Upper lobe of right lung (tissue), 1 donor: ENCODE data around the gene ARL6IP1. TPM values are rescaled to one million over a fixed set of nuclear protein-coding genes. Genes with fewer than 3 reads are reported as not detected.

Source experiments
- ATAC-seq: fragments of 200-7000 bp; cut with Tn5 transposase; one replicate; pipeline ENCODE4 v1.9.1; 2020; ENCODE audit warnings: mild to moderate bottlenecking, moderate library complexity
- DNase-seq: peaks from one replicate; pipeline ENCODE4 v3.0.0-alpha.2; 2020
- H3K27ac ChIP-seq: fragments of 200-600 bp; one replicate; pipeline ENCODE4 v1.8.0; 2022
- H3K27me3 ChIP-seq: fragments of 200-600 bp; one replicate; pipeline ENCODE4 v1.8.0; 2022; ENCODE audit warnings: mild to moderate bottlenecking
- H3K36me3 ChIP-seq: fragments of 200-600 bp; one replicate; pipeline ENCODE4 v1.8.0; 2022
- H3K4me1 ChIP-seq: fragments of 200-600 bp; one replicate; pipeline ENCODE4 v1.8.0; 2022
- H3K4me3 ChIP-seq: fragments of 200-600 bp; one replicate; pipeline ENCODE4 v1.8.0; 2022; ENCODE audit warnings: mild to moderate bottlenecking
- H3K9me3 ChIP-seq: fragments of 200-600 bp; one replicate; pipeline ENCODE4 v1.8.0; 2022
- intact Hi-C: fragments of 100-400 bp; cut with DNase I; formaldehyde crosslinking; loops from one replicate; pipeline ENCODE4 v1.11.0; 2022
- long read RNA-seq: library from polyadenylated mRNA; unstranded; transcript quantifications from one replicate; pipeline ENCODE4 v2.0.0, GENCODE V29; 2021
- total RNA-seq: library from RNA; stranded (reverse); fragmentation: NEBNext Ultra II Directional; extraction: Animal tissue kit (Norgen Biotek cat#: 25700); gene quantifications from one replicate; pipeline ENCODE4 v1.2.1, GENCODE V29; 2021
- TF ChIP-seq, protein P1 (sequence below): fragments of 200-600 bp; IDR thresholded peaks from one replicate; pipeline ENCODE4 v1.8.0; 2022; ENCODE audit warnings: antibody characterized with exemption
- donor health status: DM: no; HTN: yes; CAD: no; lungs with severe emphysema.

The ARL6IP1 gene
- total RNA-seq = 110 TPM
- long read RNA-seq, transcript ARL6IP1-201 (6 exons, 2,409 nt) = major isoform, 394 of 412 reads
- long read RNA-seq, partial matches to known transcripts = 15 of 412 reads
- long read RNA-seq, other reads (novel, unspliced or antisense) = 2 of 412 reads

DNA sequence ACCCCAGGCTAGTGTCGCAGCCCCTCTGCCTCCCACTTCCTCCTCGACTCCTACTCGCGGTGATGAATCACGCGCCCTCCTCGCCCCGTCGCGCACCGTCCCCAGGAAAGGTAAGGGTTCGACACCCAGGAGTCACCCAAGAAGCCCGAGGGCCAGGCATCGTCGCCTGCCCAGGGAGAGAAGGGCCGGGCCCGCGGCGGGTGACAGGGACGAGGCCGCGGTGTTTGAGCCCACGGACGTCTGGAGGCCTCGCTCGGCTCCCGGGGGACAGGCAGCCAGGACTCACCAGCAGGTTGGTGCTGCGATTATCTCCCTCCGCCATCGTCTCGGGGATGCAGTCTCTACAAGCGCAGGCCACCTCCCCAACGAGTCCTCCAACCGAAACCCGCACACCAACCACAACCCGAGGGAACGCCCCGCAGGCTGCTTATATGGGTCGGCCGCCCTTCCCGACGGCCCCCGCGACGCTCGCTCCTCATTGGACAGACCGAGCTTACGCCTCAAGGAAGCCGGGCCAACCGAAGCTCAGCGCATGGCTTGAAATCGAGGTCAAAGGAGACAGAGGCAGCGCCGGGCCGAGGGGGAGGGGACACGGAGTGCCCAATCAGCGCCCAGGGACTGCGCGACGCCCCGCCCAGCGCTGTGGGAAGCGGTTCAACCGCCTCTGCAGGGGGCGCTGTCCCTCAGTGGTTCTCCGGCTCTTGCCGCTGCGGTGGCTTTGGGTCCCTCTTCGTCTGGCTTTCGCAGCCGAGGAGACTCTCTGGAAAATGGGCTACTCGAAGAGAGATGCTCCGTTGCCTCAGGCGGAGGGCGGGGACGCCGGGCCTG, at the start of gene ARL6IP1:
TSS of gene ARL6IP1 (minus strand) at position 405 of the 828 bp plus-strand sequence. CDS start at position 322, 83 bp downstream.
- no peaks in the 10 kb centered on the region for H3K27me3 ChIP-seq
- H3K9me3 ChIP-seq = no peaks in the 10 kb centered on the region
- DNase-seq (peak; percentile 99), ATAC-seq (peak; percentile 99)
- H3K4me3 ChIP-seq = peak within 1 kb of the TSS; percentile 95
- H3K36me3 ChIP-seq = peaks cover 15% of the 10 kb centered on the region
- intact Hi-C loops = no loop called here
- H3K27ac ChIP-seq = peak within 1 kb of the TSS; percentile 93
- TF ChIP-seq, protein P1, sequence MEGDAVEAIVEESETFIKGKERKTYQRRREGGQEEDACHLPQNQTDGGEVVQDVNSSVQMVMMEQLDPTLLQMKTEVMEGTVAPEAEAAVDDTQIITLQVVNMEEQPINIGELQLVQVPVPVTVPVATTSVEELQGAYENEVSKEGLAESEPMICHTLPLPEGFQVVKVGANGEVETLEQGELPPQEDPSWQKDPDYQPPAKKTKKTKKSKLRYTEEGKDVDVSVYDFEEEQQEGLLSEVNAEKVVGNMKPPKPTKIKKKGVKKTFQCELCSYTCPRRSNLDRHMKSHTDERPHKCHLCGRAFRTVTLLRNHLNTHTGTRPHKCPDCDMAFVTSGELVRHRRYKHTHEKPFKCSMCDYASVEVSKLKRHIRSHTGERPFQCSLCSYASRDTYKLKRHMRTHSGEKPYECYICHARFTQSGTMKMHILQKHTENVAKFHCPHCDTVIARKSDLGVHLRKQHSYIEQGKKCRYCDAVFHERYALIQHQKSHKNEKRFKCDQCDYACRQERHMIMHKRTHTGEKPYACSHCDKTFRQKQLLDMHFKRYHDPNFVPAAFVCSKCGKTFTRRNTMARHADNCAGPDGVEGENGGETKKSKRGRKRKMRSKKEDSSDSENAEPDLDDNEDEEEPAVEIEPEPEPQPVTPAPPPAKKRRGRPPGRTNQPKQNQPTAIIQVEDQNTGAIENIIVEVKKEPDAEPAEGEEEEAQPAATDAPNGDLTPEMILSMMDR = peak; percentile 95
- peaks cover 39% of the 10 kb centered on the region for H3K4me1 ChIP-seq

DNA sequence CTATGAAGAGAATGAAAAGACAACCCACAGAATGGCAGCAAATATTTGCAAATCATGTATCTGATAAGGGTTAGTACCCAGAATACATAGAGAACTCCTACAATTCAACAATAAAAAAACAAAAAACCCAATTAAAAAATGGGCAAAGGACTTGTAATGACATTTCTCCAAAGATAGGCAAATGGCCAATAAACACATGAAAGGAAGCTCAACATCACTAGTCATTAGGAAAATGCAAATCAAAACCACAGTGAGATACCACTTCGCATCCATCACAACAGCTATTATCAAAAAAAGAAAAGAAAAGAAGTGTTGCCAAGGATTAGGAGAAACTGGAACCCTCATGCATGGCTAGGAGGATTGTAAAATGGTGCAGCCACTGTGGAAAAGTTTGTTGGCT, 45.1 kb upstream of the ARL6IP1 start:
- Histone ChIP-seq H3K36me3 (peaks cover 96% of the 10 kb centered on the region), H3K27me3 (no peaks in the 10 kb centered on the region), H3K9me3 (no peaks in the 10 kb centered on the region), H3K4me3 (no peak overlapping the region), H3K27ac (no peak overlapping the region), H3K4me1 (no peaks in the 10 kb centered on the region)
- DNase-seq (no peak), ATAC-seq (no peak)
- TF ChIP-seq, protein P1 = no peak
- intact Hi-C loops = no loop called here

DNA sequence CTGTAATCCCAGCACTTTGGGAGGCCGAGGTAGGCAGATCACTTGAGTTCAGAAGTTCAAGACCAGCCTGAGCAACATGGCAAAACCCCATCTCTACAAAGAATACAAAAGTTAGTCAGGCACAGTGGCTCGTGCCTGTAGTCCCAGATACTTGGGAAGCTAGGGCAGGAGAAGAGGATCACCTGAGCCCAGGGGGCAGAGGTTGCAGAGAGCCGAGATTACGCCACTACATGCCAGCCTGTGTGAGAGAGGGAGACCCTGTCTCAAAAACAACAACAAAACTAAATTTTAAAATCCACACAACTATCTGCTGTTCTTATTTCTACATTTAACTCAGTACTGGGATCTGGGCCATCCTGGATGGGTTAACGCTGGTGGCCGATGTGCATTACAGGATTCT, 41.2 kb upstream of the ARL6IP1 start:
- ATAC-seq = no peak
- TF ChIP-seq, protein P1 = no peak

DNA sequence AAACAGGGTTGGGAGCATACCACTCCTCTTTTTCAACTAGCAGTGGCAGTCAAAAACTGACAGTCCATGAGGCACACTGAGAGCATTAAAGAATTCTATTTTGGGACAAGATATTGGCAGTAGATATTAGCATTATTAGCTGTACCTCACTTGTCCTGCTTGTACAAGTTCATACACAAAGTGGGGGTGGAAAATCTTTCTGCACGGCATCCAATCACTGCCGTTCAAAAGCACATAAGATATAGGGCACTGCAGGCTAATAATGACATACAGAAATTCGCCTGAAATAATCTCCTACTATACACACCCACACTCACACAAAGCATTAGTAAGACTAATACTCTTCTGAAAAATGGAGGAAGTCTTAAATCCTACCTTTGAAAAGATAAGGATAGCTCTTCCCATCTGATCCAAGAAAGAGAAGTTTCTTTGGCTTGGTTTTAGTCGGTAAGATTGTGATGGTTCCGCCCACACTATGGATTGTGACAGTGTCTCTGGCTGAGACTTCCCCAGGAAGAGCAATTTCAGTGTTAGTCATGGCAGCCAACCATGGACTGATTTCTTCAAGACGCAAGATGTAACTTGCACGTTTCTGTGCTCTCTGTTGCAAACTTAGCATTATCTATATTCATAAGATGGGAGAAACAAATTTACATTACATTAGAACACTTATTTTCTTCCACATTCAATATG, 40.6 kb upstream of the ARL6IP1 start:
- TF ChIP-seq, protein P1 = no peak
- intact Hi-C loops = no loop called here
- peaks cover 92% of the 10 kb centered on the region for H3K36me3 ChIP-seq

More for the DNA sequence above, 41.2 kb upstream of the ARL6IP1 start:
- Histone ChIP-seq H3K27me3 (no peaks in the 10 kb centered on the region), H3K4me1 (no peaks in the 10 kb centered on the region), H3K4me3 (no peak overlapping the region), H3K36me3 (peaks cover 92% of the 10 kb centered on the region), H3K9me3 (no peaks in the 10 kb centered on the region), H3K27ac (no peak overlapping the region)
- intact Hi-C loops = no loop called here
- DNase-seq = no peak

DNA sequence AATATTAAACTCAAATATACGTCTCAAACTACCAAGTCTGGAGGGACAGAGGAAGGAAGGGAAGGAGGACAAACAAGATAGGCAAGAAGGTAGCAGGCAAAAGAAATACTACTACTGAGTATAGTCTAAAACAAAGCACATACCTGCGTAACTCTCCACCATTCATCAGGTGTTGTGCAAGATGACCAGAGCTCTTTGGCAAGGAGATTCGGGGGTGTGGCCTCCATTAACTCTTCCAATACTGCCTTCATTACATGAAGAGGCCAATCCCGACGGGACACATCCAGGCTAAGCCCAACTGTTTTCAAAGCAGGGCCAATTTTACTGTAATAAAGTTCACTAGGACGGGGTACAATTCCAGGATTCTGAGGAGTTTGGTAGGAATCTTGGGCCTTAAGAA, 38.2 kb upstream of the ARL6IP1 start:
- intact Hi-C loops = no loop called here
- TF ChIP-seq, protein P1 = no peak
- H3K4me3 ChIP-seq = no peak overlapping the region
- no peak overlapping the region for H3K27ac ChIP-seq
- no peaks in the 10 kb centered on the region for H3K4me1 ChIP-seq
- peaks cover 92% of the 10 kb centered on the region for H3K36me3 ChIP-seq
- peak; percentile 93 for ATAC-seq
- no peaks in the 10 kb centered on the region for H3K9me3 ChIP-seq
- DNase-seq = no peak
- H3K27me3 ChIP-seq = no peaks in the 10 kb centered on the region

More for the DNA sequence above, 40.6 kb upstream of the ARL6IP1 start:
- Histone ChIP-seq H3K9me3 (no peaks in the 10 kb centered on the region), H3K27me3 (no peaks in the 10 kb centered on the region), H3K27ac (no peak overlapping the region), H3K4me1 (no peaks in the 10 kb centered on the region), H3K4me3 (no peak overlapping the region)
- peak; percentile 77 for ATAC-seq
- no peak for DNase-seq
